Astrocyte (in vitro differentiated cells and primary cell): ENCODE results near the gene ARF1.

Experiments
- EZH2 ChIP-seq: IDR thresholded peaks from 2 replicates; pipeline ENCODE4 v1.6.1; 2012; ENCODE audit warnings: mild to moderate bottlenecking, low read length, inconsistent platforms; ENCODE audit not compliant: insufficient read depth
- TF ChIP-seq, protein P1 (sequence below): IDR thresholded peaks from 2 replicates; pipeline ENCODE4 v1.5.1; 2011; ENCODE audit warnings: low read depth, mild to moderate bottlenecking, inconsistent platforms, low read length, moderate library complexity; ENCODE audit not compliant: insufficient read depth

DNA sequence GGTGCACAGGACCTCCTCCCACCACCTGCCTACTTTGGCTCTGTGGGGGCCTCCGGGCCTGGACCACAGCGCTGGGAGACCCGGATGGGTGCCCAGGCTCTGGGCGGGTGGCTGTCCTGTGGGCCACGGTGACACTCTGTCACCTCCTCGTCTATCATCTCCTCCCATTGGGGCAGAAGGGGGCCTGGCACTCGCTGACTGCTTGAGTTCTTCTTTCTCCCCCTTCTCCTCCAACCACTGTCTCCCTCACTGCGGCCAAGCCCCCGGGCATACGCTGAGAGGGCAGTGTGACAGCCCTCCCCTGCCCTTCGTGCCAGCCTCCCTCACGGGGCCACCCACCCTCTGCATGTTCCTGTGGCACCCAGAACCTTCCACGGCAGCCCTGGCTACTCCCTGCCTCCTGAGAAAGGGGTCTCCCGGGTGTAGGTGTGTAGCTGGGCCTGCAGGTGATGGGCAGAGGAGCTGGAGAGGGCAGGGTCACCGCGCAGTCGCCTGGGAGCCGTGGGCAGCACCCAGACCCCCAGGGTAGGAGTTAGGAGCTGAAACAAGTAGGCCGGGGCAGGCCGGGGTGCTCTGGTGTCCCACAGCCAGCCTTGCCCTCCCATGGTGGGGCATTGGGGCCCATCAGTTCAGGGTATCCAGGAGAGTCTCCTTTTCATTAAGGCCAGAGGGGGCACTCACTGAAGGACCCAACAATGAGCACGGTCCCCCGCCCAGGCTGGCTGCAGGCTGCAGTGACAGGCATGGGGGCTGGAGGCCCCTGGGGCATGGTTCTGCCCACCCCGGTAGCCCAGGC, 9.2 kb upstream of the ARF1 start:
- TF ChIP-seq EZH2: no peak
- TF ChIP-seq, protein P1, sequence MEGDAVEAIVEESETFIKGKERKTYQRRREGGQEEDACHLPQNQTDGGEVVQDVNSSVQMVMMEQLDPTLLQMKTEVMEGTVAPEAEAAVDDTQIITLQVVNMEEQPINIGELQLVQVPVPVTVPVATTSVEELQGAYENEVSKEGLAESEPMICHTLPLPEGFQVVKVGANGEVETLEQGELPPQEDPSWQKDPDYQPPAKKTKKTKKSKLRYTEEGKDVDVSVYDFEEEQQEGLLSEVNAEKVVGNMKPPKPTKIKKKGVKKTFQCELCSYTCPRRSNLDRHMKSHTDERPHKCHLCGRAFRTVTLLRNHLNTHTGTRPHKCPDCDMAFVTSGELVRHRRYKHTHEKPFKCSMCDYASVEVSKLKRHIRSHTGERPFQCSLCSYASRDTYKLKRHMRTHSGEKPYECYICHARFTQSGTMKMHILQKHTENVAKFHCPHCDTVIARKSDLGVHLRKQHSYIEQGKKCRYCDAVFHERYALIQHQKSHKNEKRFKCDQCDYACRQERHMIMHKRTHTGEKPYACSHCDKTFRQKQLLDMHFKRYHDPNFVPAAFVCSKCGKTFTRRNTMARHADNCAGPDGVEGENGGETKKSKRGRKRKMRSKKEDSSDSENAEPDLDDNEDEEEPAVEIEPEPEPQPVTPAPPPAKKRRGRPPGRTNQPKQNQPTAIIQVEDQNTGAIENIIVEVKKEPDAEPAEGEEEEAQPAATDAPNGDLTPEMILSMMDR: no peak
